GM21717 (cell line): ENCODE results near the gene CHRFAM7A.
"Not testable (repeated sequence)": the region's sequence is repeated elsewhere in the genome, so short reads cannot be mapped to it uniquely, and the experiment has no call there.

ENCODE experiments used
- ATAC-seq: cut with Tn5 transposase; IDR thresholded peaks from one replicate; pipeline ENCODE4 v1.9.1; 2021; ENCODE audit warnings: mild to moderate bottlenecking, moderate library complexity; ENCODE audit not compliant: unreplicated experiment

CHRFAM7A gene

GRCh38 chr15:30392766-30393663 is at the start of gene CHRFAM7A:
Gene CHRFAM7A, minus strand, starts transcription at chr15:30393540. Its CDS starts 10,189 bp downstream, at chr15:30383351.
- not testable (repeated sequence) for ATAC-seq

GRCh38 chr15:30438348-30438747 is 45.0 kb upstream of the CHRFAM7A start:
- not testable (repeated sequence) for ATAC-seq

GRCh38 chr15:30435878-30436277 is 42.5 kb upstream of the CHRFAM7A start:
- not testable (repeated sequence) for ATAC-seq

GRCh38 chr15:30420723-30421122 is 27.4 kb upstream of the CHRFAM7A start:
- ATAC-seq, result not testable (repeated sequence)

GRCh38 chr15:30414160-30414559 is 20.8 kb upstream of the CHRFAM7A start, which contains the start of gene GOLGA8R:
Gene GOLGA8R, minus strand, starts transcription at chr15:30414260. Its CDS starts 98 bp downstream, at chr15:30414162.
- not testable (repeated sequence) for ATAC-seq

GRCh38 chr15:30407636-30408035 is 14.3 kb upstream of the CHRFAM7A start:
- not testable (repeated sequence) for ATAC-seq

GRCh38 chr15:30398988-30399387 is 5.6 kb upstream of the CHRFAM7A start:
- not testable (repeated sequence) for ATAC-seq

GRCh38 chr15:30393664-30393991 is 288 bp upstream of the CHRFAM7A start:
- not testable (repeated sequence) for ATAC-seq

- ATAC-seq, result not testable (repeated sequence)
Observed at GRCh38 chr15:30386318-30386887, 6.9 kb downstream of the CHRFAM7A start.

- ATAC-seq, result not testable (repeated sequence)
Observed at GRCh38 chr15:30377082-30377413, 16.3 kb downstream of the CHRFAM7A start.

- not testable (repeated sequence) for ATAC-seq
Observed at GRCh38 chr15:30376375-30377081, 16.8 kb downstream of the CHRFAM7A start.

- ATAC-seq, result not testable (repeated sequence)
Observed at GRCh38 chr15:30375872-30376271, 17.5 kb downstream of the CHRFAM7A start.

- not testable (repeated sequence) for ATAC-seq
Observed at GRCh38 chr15:30374862-30375261, 18.5 kb downstream of the CHRFAM7A start.

- ATAC-seq, result not testable (repeated sequence)
Observed at GRCh38 chr15:30368271-30368670, 25.1 kb downstream of the CHRFAM7A start.

- ATAC-seq, result not testable (repeated sequence)
Observed at GRCh38 chr15:30367246-30367645, 26.1 kb downstream of the CHRFAM7A start.

- ATAC-seq, result not testable (repeated sequence)
Observed at GRCh38 chr15:30361404-30361803, 31.9 kb downstream of the CHRFAM7A start.

GRCh38 chr15:30360990-30361389 is 32.4 kb downstream of the CHRFAM7A start:
- ATAC-seq, result not testable (repeated sequence)

- not testable (repeated sequence) for ATAC-seq
Observed at GRCh38 chr15:30355043-30355442, 38.3 kb downstream of the CHRFAM7A start.

- not testable (repeated sequence) for ATAC-seq
Observed at GRCh38 chr15:30349803-30350202, 43.5 kb downstream of the CHRFAM7A start.

- ATAC-seq, result not testable (repeated sequence)
Observed at GRCh38 chr15:30336584-30336983, 56.8 kb downstream of the CHRFAM7A start.

GRCh38 chr15:30334152-30334551 is 59.2 kb downstream of the CHRFAM7A start:
- ATAC-seq, result not testable (repeated sequence)
